ENCODE data around the gene CTNNA3.

The CTNNA3 gene

GRCh38 chr10:66234872-66235271, 1461.1 kb downstream of the CTNNA3 start:
- no peaks in the 10 kb centered on the region for H3K27me3 ChIP-seq (ENCODE audit: control insufficient read depth, insufficient read depth, low read length)

GRCh38 chr10:66228887-66229286, 1467.1 kb downstream of the CTNNA3 start:
- Histone ChIP-seq H3K4me1 (no peaks in the 10 kb centered on the region), H3K27me3 (ENCODE audit: control insufficient read depth, insufficient read depth, low read length) (no peaks in the 10 kb centered on the region), H3K4me3 (ENCODE audit: low read depth, low read length) (no peak overlapping the region), H3K4me2 (ENCODE audit: low read length) (no peak overlapping the region), H2AFZ (no peak overlapping the region), H3K9ac (no peak overlapping the region), H3K9me3 (ENCODE audit: control insufficient read depth, low read length) (no peaks in the 10 kb centered on the region), H3K79me2 (no peaks in the 10 kb centered on the region), H3K27ac (no peak overlapping the region), H3K36me3 (ENCODE audit: control insufficient read depth, insufficient read depth, low read length) (no peaks in the 10 kb centered on the region)
- no peak for TF ChIP-seq CTCF (IDR thresholded peaks at IDR 0.05)

More at GRCh38 chr10:66234872-66235271, 1461.1 kb downstream of the CTNNA3 start:
- TF ChIP-seq CTCF (IDR thresholded peaks at IDR 0.05) = no peak
- Histone ChIP-seq H3K4me1 (no peaks in the 10 kb centered on the region), H3K4me3 (ENCODE audit: low read depth, low read length) (no peak overlapping the region), H2AFZ (no peak overlapping the region), H3K9ac (no peak overlapping the region), H3K36me3 (ENCODE audit: control insufficient read depth, insufficient read depth, low read length) (no peaks in the 10 kb centered on the region), H3K79me2 (no peaks in the 10 kb centered on the region), H3K4me2 (ENCODE audit: low read length) (no peak overlapping the region), H3K27ac (no peak overlapping the region), H3K9me3 (ENCODE audit: control insufficient read depth, low read length) (no peaks in the 10 kb centered on the region)

- no peaks in the 10 kb centered on the region for H3K36me3 ChIP-seq (ENCODE audit: control insufficient read depth, insufficient read depth, low read length)
- TF ChIP-seq CTCF (IDR thresholded peaks at IDR 0.05) = no peak
- H3K79me2 ChIP-seq = no peaks in the 10 kb centered on the region
Measured at GRCh38 chr10:66223656-66224055, 1472.3 kb downstream of the CTNNA3 start.

GRCh38 chr10:66222462-66223046, 1473.4 kb downstream of the CTNNA3 start:
- no peaks in the 10 kb centered on the region for H3K27me3 ChIP-seq (ENCODE audit: control insufficient read depth, insufficient read depth, low read length)
- no peaks in the 10 kb centered on the region for H3K4me1 ChIP-seq
- no peak overlapping the region for H3K27ac ChIP-seq
- no peaks in the 10 kb centered on the region for H3K36me3 ChIP-seq (ENCODE audit: control insufficient read depth, insufficient read depth, low read length)
- no peaks in the 10 kb centered on the region for H3K79me2 ChIP-seq
- no peak overlapping the region for H3K9ac ChIP-seq
- H3K4me3 ChIP-seq (ENCODE audit: low read depth, low read length) = no peak overlapping the region
- H2AFZ ChIP-seq = no peak overlapping the region
- H3K4me2 ChIP-seq (ENCODE audit: low read length) = no peak overlapping the region
- no peak for TF ChIP-seq CTCF (IDR thresholded peaks at IDR 0.05)
- H3K9me3 ChIP-seq (ENCODE audit: control insufficient read depth, low read length) = no peaks in the 10 kb centered on the region

More at GRCh38 chr10:66223656-66224055, 1472.3 kb downstream of the CTNNA3 start:
- Histone ChIP-seq H3K27me3 (ENCODE audit: control insufficient read depth, insufficient read depth, low read length) (no peaks in the 10 kb centered on the region), H3K27ac (no peak overlapping the region), H3K9me3 (ENCODE audit: control insufficient read depth, low read length) (no peaks in the 10 kb centered on the region), H3K4me2 (ENCODE audit: low read length) (no peak overlapping the region), H3K4me3 (ENCODE audit: low read depth, low read length) (no peak overlapping the region), H2AFZ (no peak overlapping the region), H3K9ac (no peak overlapping the region), H3K4me1 (no peaks in the 10 kb centered on the region)

- H3K27me3 ChIP-seq (ENCODE audit: control insufficient read depth, insufficient read depth, low read length) = no peaks in the 10 kb centered on the region
- H3K4me3 ChIP-seq (ENCODE audit: low read depth, low read length) = no peak overlapping the region
- H3K27ac ChIP-seq = no peak overlapping the region
- no peaks in the 10 kb centered on the region for H3K9me3 ChIP-seq (ENCODE audit: control insufficient read depth, low read length)
- H2AFZ ChIP-seq = no peak overlapping the region
- no peak for TF ChIP-seq CTCF (IDR thresholded peaks at IDR 0.05)
- no peak overlapping the region for H3K4me2 ChIP-seq (ENCODE audit: low read length)
- H3K36me3 ChIP-seq (ENCODE audit: control insufficient read depth, insufficient read depth, low read length) = no peaks in the 10 kb centered on the region
- H3K4me1 ChIP-seq = no peaks in the 10 kb centered on the region
- no peak overlapping the region for H3K9ac ChIP-seq
- H3K79me2 ChIP-seq = no peaks in the 10 kb centered on the region
Measured at GRCh38 chr10:66218981-66219587, 1476.9 kb downstream of the CTNNA3 start.

Data from parathyroid adenoma (tissue), 2 donors.